A673 (cell line): Measurements from ENCODE around the gene KCNQ1OT1. TPM values are rescaled to one million over a fixed set of nuclear protein-coding genes. Genes with fewer than 3 reads are reported as not detected.

Experiments used
- BruUV-seq: library from RNA; stranded (reverse); fragments of 400-500 nt; replicated peaks from 2 replicates; lab custom pipeline; 2021; lab: Mats Ljungman, UMichigan
- CTCF ChIA-PET: fragments of 300-600 bp; sonication (Branson Sonifier 250); formaldehyde crosslinking; loops from one replicate; lab custom pipeline; 2022; ENCODE audit warnings: antibody characterized with exemption; lab: Charles Lee
- POLR2A ChIA-PET: fragments of 300-600 bp; sonication (Branson Sonifier 250); formaldehyde crosslinking; loops from one replicate; lab custom pipeline; 2022; ENCODE audit warnings: antibody characterized with exemption; ENCODE audit not compliant: low non-redundant PET; lab: Charles Lee
- DNase-seq: peaks from one replicate; pipeline ENCODE4 v3.0.0-alpha.2; 2015; ENCODE audit warnings: low spot score
- H3K27ac ChIP-seq: fragments of 200-600 bp; sonication (generic); 2 replicates; pipeline ENCODE4 v1.5.1; 2016; ENCODE audit warnings: mixed run types, low read depth, mild to moderate bottlenecking, mixed read lengths, antibody characterized with exemption, low read length; ENCODE audit not compliant: poor library complexity, severe bottlenecking
- H3K27me3 ChIP-seq: fragments of 200-600 bp; sonication (generic); replicated peaks from 2 replicates; pipeline ENCODE4 v1.6.1; 2017; ENCODE audit warnings: mixed run types, low read depth, mild to moderate bottlenecking, mixed read lengths, antibody characterized with exemption, low read length; ENCODE audit not compliant: insufficient read depth, poor library complexity
- H3K36me3 ChIP-seq: fragments of 200-600 bp; sonication (generic); 2 replicates; pipeline ENCODE4 v1.6.1; 2016; ENCODE audit warnings: mixed run types, mild to moderate bottlenecking, mixed read lengths, antibody characterized with exemption, low read length; ENCODE audit not compliant: insufficient read depth, poor library complexity, severe bottlenecking
- H3K4me1 ChIP-seq: fragments of 200-600 bp; sonication (generic); 2 replicates; pipeline ENCODE4 v1.6.1; 2017; ENCODE audit warnings: mixed run types, mild to moderate bottlenecking, mixed read lengths, antibody characterized with exemption, low read length; ENCODE audit not compliant: insufficient read depth, poor library complexity, severe bottlenecking
- H3K4me3 ChIP-seq: fragments of 200-600 bp; sonication (generic); 2 replicates; pipeline ENCODE4 v1.5.1; 2016; ENCODE audit warnings: low read depth, mixed run types, mild to moderate bottlenecking, mixed read lengths, low read length; ENCODE audit not compliant: poor library complexity, severe bottlenecking
- H3K9me3 ChIP-seq: fragments of 200-600 bp; sonication (generic); 2 replicates; pipeline ENCODE4 v1.6.1; 2016; ENCODE audit warnings: mixed run types, low read depth, mild to moderate bottlenecking, mixed read lengths, antibody characterized with exemption, low read length; ENCODE audit not compliant: poor library complexity, severe bottlenecking
- CTCF ChIP-seq: fragments of 300-800, 200-600 bp; sonication (generic); conservative IDR thresholded peaks from 2 replicates; pipeline ENCODE4 v1.5.1; 2017; ENCODE audit warnings: low read depth, mild to moderate bottlenecking, antibody characterized with exemption, low read length, moderate library complexity, mixed read lengths
- EZH2 ChIP-seq: fragments of 200-600 bp; sonication (generic); IDR thresholded peaks from 2 replicates; pipeline ENCODE4 v1.6.1; 2017; ENCODE audit warnings: borderline replicate concordance, low read depth, mild to moderate bottlenecking, mixed read lengths, antibody characterized with exemption, low read length; ENCODE audit not compliant: poor library complexity, severe bottlenecking
- intact Hi-C: fragments of 100-400 bp; cut with micrococcal nuclease; formaldehyde crosslinking; loops from one replicate; pipeline ENCODE4 v1.10.0; 2022; ENCODE audit not compliant: unreplicated experiment
- total RNA-seq: library from RNA; stranded (reverse); gene quantifications from 2 replicates; pipeline ENCODE4 v1.2.3, GENCODE V29; 2021

Gene KCNQ1OT1
- total RNA-seq, 1 experiment from 2014 or later: 4.0 TPM

GRCh38 chr11:2694495-2694894 lies 5.3 kb downstream of the KCNQ1OT1 start:
- intact Hi-C loops: no loop called here
- peaks cover 3% of the 10 kb centered on the region for H3K36me3 ChIP-seq
- BruUV-seq: no TSS peak

GRCh38 chr11:2693271-2694261 lies 6.2 kb downstream of the KCNQ1OT1 start:
- no peak for DNase-seq
- Histone ChIP-seq H3K4me3 (no peak overlapping the region), H3K9me3 (no peaks in the 10 kb centered on the region), H3K27ac (no peak overlapping the region), H3K27me3 (no peaks in the 10 kb centered on the region), H3K36me3 (peaks cover 3% of the 10 kb centered on the region), H3K4me1 (peaks cover 5% of the 10 kb centered on the region)
- ChIA-PET CTCF (interaction anchor here (0.5 kb wide), 1 partner anchor 180 kb away, joined by 6 read pairs; no protein-coding TSS in a partner anchor), POLR2A (no interaction called here)
- TF ChIP-seq CTCF: no peak
- no peak for TF ChIP-seq EZH2
- intact Hi-C loops: no loop called here
- BruUV-seq: no TSS peak

More at GRCh38 chr11:2694495-2694894, 5.3 kb downstream of the KCNQ1OT1 start:
- Histone ChIP-seq H3K27me3 (no peaks in the 10 kb centered on the region), H3K27ac (no peak overlapping the region), H3K4me3 (no peak overlapping the region), H3K4me1 (peaks cover 5% of the 10 kb centered on the region), H3K9me3 (no peaks in the 10 kb centered on the region)
- no peak for DNase-seq
- TF ChIP-seq CTCF (no peak), EZH2 (no peak)
- CTCF ChIA-PET: no interaction called here
- POLR2A ChIA-PET: no interaction called here

GRCh38 chr11:2691991-2692875 lies 7.6 kb downstream of the KCNQ1OT1 start:
- ChIA-PET CTCF (interaction anchor here (0.5 kb wide), 1 partner anchor 181 kb away, joined by 6 read pairs; no protein-coding TSS in a partner anchor), POLR2A (no interaction called here)
- BruUV-seq: no TSS peak
- no peaks in the 10 kb centered on the region for H3K9me3 ChIP-seq
- peaks cover 3% of the 10 kb centered on the region for H3K36me3 ChIP-seq
- no peaks in the 10 kb centered on the region for H3K4me1 ChIP-seq
- H3K4me3 ChIP-seq: no peak overlapping the region
- TF ChIP-seq EZH2 (no peak), CTCF (no peak)
- intact Hi-C loops: no loop called here
- no peak for DNase-seq
- no peaks in the 10 kb centered on the region for H3K27me3 ChIP-seq
- H3K27ac ChIP-seq: no peak overlapping the region
